Lower lobe of right lung (tissue), 2 donors: Measurements from ENCODE around the gene TNIK. TPM values are rescaled to one million over a fixed set of nuclear protein-coding genes. Genes with fewer than 3 reads are reported as not detected.
A peak's percentile ranks its signal among the peaks of the same experiment; 100 is the strongest.

Experiments used
- ATAC-seq, 2 donors: fragments of 200-7000 bp; cut with Tn5 transposase; one replicate each; pipeline ENCODE4 v1.9.1; 2020 to 2022; ENCODE audit warnings: mild to moderate bottlenecking in 2 of 2, moderate library complexity in 2 of 2
- DNase-seq: peaks from one replicate; pipeline ENCODE4 v3.0.0-alpha.2; 2020
- H3K27ac ChIP-seq: fragments of 200-600 bp; one replicate; pipeline ENCODE4 v1.8.0; 2022
- H3K27me3 ChIP-seq: fragments of 200-600 bp; one replicate; pipeline ENCODE4 v1.8.0; 2022; ENCODE audit warnings: low read depth
- H3K36me3 ChIP-seq: fragments of 200-600 bp; one replicate; pipeline ENCODE4 v1.8.0; 2022; ENCODE audit warnings: mild to moderate bottlenecking
- H3K4me1 ChIP-seq: fragments of 200-600 bp; one replicate; pipeline ENCODE4 v1.8.0; 2022
- H3K4me3 ChIP-seq: fragments of 200-600 bp; one replicate; pipeline ENCODE4 v1.8.0; 2022; ENCODE audit warnings: mild to moderate bottlenecking
- H3K9me3 ChIP-seq: fragments of 200-600 bp; one replicate; pipeline ENCODE4 v1.8.0; 2022
- CTCF ChIP-seq: fragments of 200-600 bp; IDR thresholded peaks from one replicate; pipeline ENCODE4 v1.8.0; 2022; ENCODE audit warnings: antibody characterized with exemption, mild to moderate bottlenecking
- intact Hi-C: fragments of 100-400 bp; cut with DNase I; formaldehyde crosslinking; loops from one replicate; pipeline ENCODE4 v1.11.0; 2022
- total RNA-seq: library from RNA; stranded (reverse); fragmentation: NEBNext Ultra II Directional; extraction: Animal tissue kit (Norgen Biotek cat#: 25700); gene quantifications from one replicate; pipeline ENCODE4 v1.2.1, GENCODE V29; 2021
- donor health status: DM: no; HTN: yes; CAD: no; lungs with severe emphysema.

TNIK gene
- total RNA-seq, 1 donor from 2014 or later, result 29.3 TPM

GRCh38 chr3:171284308-171285075 lies 175.7 kb downstream of the TNIK start:
- H3K4me3 ChIP-seq, result no peak overlapping the region
- H3K27me3 ChIP-seq, result no peaks in the 10 kb centered on the region
- TF ChIP-seq CTCF, result no peak
- H3K9me3 ChIP-seq, result no peaks in the 10 kb centered on the region
- DNase-seq (no peak), ATAC-seq (peak in 1 of 2 donors; percentile 58)
- peaks cover 11% of the 10 kb centered on the region for H3K4me1 ChIP-seq
- intact Hi-C loops, result no loop called here
- H3K36me3 ChIP-seq, result no peaks in the 10 kb centered on the region
- H3K27ac ChIP-seq, result no peak overlapping the region

GRCh38 chr3:171283848-171284222 lies 176.4 kb downstream of the TNIK start:
- Histone ChIP-seq H3K27me3 (no peaks in the 10 kb centered on the region), H3K4me3 (no peak overlapping the region), H3K4me1 (peaks cover 11% of the 10 kb centered on the region), H3K27ac (no peak overlapping the region), H3K9me3 (no peaks in the 10 kb centered on the region), H3K36me3 (no peaks in the 10 kb centered on the region)
- DNase-seq (no peak), ATAC-seq (no peak)
- no peak for TF ChIP-seq CTCF
- intact Hi-C loops, result no loop called here

DNA sequence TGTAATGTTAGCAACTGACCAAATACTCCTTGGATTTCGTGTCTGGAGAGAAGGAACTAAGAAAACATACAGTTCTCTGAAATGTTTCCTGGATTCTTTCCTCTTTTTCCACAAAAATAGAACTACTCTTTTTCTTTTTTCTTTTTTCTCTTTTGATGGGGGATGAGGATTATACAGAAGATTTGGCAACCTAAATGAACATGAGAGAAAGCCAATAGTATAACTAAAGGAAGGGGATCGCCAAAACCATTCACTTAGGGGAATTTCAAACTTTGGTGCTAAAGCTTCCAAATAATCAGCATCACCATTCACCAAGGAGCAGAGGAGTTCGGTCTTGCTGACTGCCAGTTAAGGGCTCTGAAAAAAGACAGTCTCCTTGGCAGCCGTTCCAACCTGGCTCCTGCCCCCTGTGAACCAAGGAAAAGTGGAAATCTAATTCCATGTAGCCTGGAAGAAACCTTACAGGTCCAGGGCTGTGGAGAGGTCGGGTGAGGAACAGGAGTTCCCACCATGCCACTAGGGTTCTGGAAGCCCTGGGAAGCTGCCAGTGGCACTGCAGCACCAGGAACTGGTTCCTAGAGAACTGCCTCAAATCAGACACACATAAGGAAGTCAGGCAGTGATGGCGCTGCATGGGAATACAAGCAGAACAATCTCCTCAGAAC lies 176.9 kb downstream of the TNIK start:
- intact Hi-C loops, result no loop called here
- ATAC-seq, result no peak

DNA sequence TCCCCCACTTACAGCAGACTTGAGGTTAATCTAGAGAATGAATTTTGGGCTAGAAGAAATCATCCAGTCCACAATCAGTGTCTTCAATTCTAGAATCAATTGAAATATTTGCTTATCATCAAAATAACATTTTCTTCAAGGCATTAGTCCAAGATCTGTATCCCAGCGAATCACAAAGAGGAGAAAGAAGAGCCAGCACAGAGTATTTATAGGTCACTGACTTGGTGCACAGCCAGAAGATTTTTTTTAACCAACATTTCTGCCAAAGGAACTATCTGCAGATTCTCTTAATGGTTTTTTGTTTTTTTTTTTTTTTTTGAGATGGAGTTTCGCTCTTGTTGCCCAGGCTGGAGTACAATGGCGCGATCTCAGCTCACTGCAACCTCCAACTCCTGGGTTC lies 178.2 kb downstream of the TNIK start:
- no peak overlapping the region for H3K27ac ChIP-seq
- H3K4me3 ChIP-seq, result peak overlapping the region; percentile 7
- no peaks in the 10 kb centered on the region for H3K9me3 ChIP-seq
- H3K4me1 ChIP-seq, result peaks cover 11% of the 10 kb centered on the region
- TF ChIP-seq CTCF, result no peak
- intact Hi-C loops, result no loop called here
- DNase-seq (no peak), ATAC-seq (no peak)
- H3K27me3 ChIP-seq, result no peaks in the 10 kb centered on the region
- no peaks in the 10 kb centered on the region for H3K36me3 ChIP-seq

More for the DNA sequence above, 176.9 kb downstream of the TNIK start:
- no peak overlapping the region for H3K27ac ChIP-seq
- no peak for DNase-seq
- no peaks in the 10 kb centered on the region for H3K27me3 ChIP-seq
- H3K4me3 ChIP-seq, result no peak overlapping the region
- no peaks in the 10 kb centered on the region for H3K36me3 ChIP-seq
- no peak for TF ChIP-seq CTCF
- no peaks in the 10 kb centered on the region for H3K9me3 ChIP-seq
- H3K4me1 ChIP-seq, result peaks cover 11% of the 10 kb centered on the region

DNA sequence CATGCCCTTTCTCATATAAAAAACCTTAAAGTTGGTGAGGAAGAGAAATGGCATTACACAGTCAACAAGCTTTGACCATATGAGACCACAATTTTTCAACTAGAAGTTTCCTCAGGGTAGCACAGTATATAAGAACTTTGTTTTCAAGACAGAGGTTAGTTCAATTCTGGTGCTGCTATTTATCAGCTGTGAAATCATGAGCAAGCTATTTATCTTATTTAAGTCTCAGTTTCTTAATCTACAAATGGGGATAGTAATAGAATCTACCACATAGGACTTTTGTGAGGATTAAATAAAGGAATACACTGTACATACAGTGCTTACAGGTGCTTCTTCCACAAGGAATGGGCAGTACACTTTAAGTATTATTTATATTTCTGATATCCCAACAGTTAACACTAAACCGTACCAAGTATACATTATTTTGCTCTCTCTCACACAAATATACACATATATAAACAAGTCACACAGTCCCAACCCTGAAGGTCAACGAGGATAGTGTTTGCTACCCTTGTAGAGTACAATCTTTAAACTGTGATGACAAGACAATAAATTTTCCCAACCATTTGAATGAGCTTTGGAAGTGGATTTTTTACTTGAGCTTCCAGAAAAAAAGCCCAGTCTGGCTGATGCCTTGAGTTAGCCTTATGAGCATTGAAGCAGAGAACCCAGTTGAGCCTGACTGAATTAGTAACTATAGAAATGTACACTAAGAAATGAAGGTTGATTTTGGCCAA lies 178.8 kb downstream of the TNIK start:
- H3K27me3 ChIP-seq, result no peaks in the 10 kb centered on the region
- no peak for DNase-seq
- no peak overlapping the region for H3K27ac ChIP-seq
- no peaks in the 10 kb centered on the region for H3K9me3 ChIP-seq
- no peak for ATAC-seq
- TF ChIP-seq CTCF, result no peak
- no peak overlapping the region for H3K4me3 ChIP-seq
- intact Hi-C loops, result no loop called here
- H3K36me3 ChIP-seq, result no peaks in the 10 kb centered on the region
- peaks cover 11% of the 10 kb centered on the region for H3K4me1 ChIP-seq
